ENCODE data around the gene OR6X1. TPM values are rescaled to one million over a fixed set of nuclear protein-coding genes. Genes with fewer than 3 reads are reported as not detected.
A peak's percentile ranks its signal among the peaks of the same experiment; 100 is the strongest.

Gene OR6X1
- total RNA-seq, 1 experiment from 2014 or later, result not detected

- Histone ChIP-seq H3K18ac (ENCODE audit: insufficient read length, low read depth, low read length) (no peak overlapping the region), H2AK5ac (ENCODE audit: insufficient read length, low read length) (no peak overlapping the region), H2BK12ac (ENCODE audit: insufficient read length, low read depth, low read length) (no peak overlapping the region), H3K9ac (ENCODE audit: extremely low read depth, insufficient read length, low read length) (no peak overlapping the region), H3K9me3 (ENCODE audit: control insufficient read depth, low read depth, low read length) (no peaks in the 10 kb centered on the region), H2BK120ac (ENCODE audit: low read depth, low read length, poor library complexity, severe bottlenecking) (no peak overlapping the region), H3K23me2 (ENCODE audit: insufficient read length, low read depth, low read length, poor library complexity, severe bottlenecking) (no peaks in the 10 kb centered on the region), H2BK20ac (ENCODE audit: low read depth, low read length, poor library complexity, severe bottlenecking) (no peak overlapping the region), H2AFZ (ENCODE audit: low read length) (no peak overlapping the region), H3K4ac (ENCODE audit: low read depth, low read length) (no peak overlapping the region), H2BK5ac (ENCODE audit: insufficient read length, low read length) (no peak overlapping the region), H3K27me3 (ENCODE audit: insufficient read depth, low read length) (no peaks in the 10 kb centered on the region), H3T11ph (ENCODE audit: low read length) (no peak overlapping the region), H3K27ac (ENCODE audit: insufficient read length, low read depth, low read length) (no peak overlapping the region), H3K23ac (ENCODE audit: insufficient read length, low read depth, low read length) (no peak overlapping the region), H4K91ac (ENCODE audit: insufficient read length, low read depth, low read length) (no peak overlapping the region), H2BK15ac (ENCODE audit: low read depth, low read length) (no peak overlapping the region), H3K4me2 (ENCODE audit: insufficient read depth, insufficient read length, low read length) (no peak overlapping the region), H3K79me1 (ENCODE audit: insufficient read depth, low read depth, low read length, poor library complexity, severe bottlenecking) (no peaks in the 10 kb centered on the region), H4K8ac (replicated peaks; ENCODE audit: insufficient read length, low read depth, low read length) (no peak overlapping the region), H4K5ac (ENCODE audit: insufficient read length, low read depth, low read length) (no peak overlapping the region), H4K20me1 (ENCODE audit: control insufficient read depth, insufficient read depth, insufficient read length) (no peaks in the 10 kb centered on the region), H3K14ac (ENCODE audit: insufficient read depth, low read length) (no peak overlapping the region), H3K56ac (ENCODE audit: insufficient read length, low read depth, low read length) (no peak overlapping the region), H3K4me1 (ENCODE audit: insufficient read depth, low read length) (no peaks in the 10 kb centered on the region), H3K79me2 (ENCODE audit: insufficient read depth, low read length) (no peaks in the 10 kb centered on the region)
- H3K27ac Mint-ChIP-seq, result peak overlapping the region in 1 of 3 experiments; percentile 41; a peak in 1 of 7 replicates
- peaks cover 14 to 27% of the 10 kb centered on the region in 2 experiments for H3K4me1 Mint-ChIP-seq
- H3K9me3 Mint-ChIP-seq, result peaks cover 18 to 26% of the 10 kb centered on the region in 2 experiments
- no peaks in the 10 kb centered on the region for H3K27me3 Mint-ChIP-seq (ENCODE audit: low read depth)
- WGBS (ENCODE audit: extremely low coverage, insufficient read length, low lambda C conversion rate), result no CpG with 5 or more reads among the region's 10 CpGs
- TF ChIP-seq CTCF (conservative IDR thresholded peaks at IDR 0.05), result no peak
- DNase-seq, result no peak
- H3K4me3 Mint-ChIP-seq, result no peak overlapping the region
- peaks cover 13 to 31% (median 21%) of the 10 kb centered on the region in 3 experiments for H3K36me3 Mint-ChIP-seq (ENCODE audit: insufficient read depth in 1 of 3, low read depth in 3 of 3)
These were observed 43.2 kb upstream of the OR6X1 start for GRCh38 chr11:123797541-123797940.
